GM23338 (cell line): ENCODE data around the gene TSC22D3.

ENCODE experiments used
- CREB1 ChIP-seq: fragments of 250-450 bp; sonication (Bioruptor Pico); IDR thresholded peaks from 2 replicates; pipeline ENCODE4 v1.5.0; 2020; ENCODE audit warnings: low read depth, mild to moderate bottlenecking, moderate library complexity
- CTCF ChIP-seq, 2 experiments: fragments of 200-600 bp in 1 of 2; sonication (generic) in 1 of 2; conservative IDR thresholded peaks; 2 replicates each; pipeline versions ENCODE4 v1.5.1 to v1.6.1; 2016 to 2017; ENCODE audit warnings: antibody characterized with exemption in 2 of 2, low read depth in 2 of 2, mild to moderate bottlenecking in 2 of 2, moderate library complexity in 1 of 2
- EZH2 ChIP-seq: fragments of 200-600 bp; sonication (generic); IDR thresholded peaks from one replicate; pipeline ENCODE4 v1.8.0; 2017; ENCODE audit warnings: antibody characterized with exemption, mild to moderate bottlenecking, low read depth; ENCODE audit not compliant: unreplicated experiment
- EZH2phosphoT487 ChIP-seq: fragments of 200-600 bp; sonication (generic); IDR thresholded peaks from one replicate; pipeline ENCODE4 v1.8.1; 2018; ENCODE audit warnings: antibody characterized with exemption; ENCODE audit not compliant: unreplicated experiment
- JUNB ChIP-seq: IDR thresholded peaks from one replicate; pipeline ENCODE4 v1.6.1; 2016; ENCODE audit warnings: antibody characterized with exemption; ENCODE audit not compliant: unreplicated experiment
- NANOG ChIP-seq: IDR thresholded peaks from 2 replicates; pipeline ENCODE4 v1.6.1; 2016; ENCODE audit warnings: antibody characterized with exemption, borderline replicate concordance
- POLR2AphosphoS5 ChIP-seq: IDR thresholded peaks from 2 replicates; pipeline ENCODE4 v1.6.1; 2016; ENCODE audit warnings: antibody characterized with exemption, low read depth
- REST ChIP-seq: IDR thresholded peaks from one replicate; pipeline ENCODE4 v1.6.1; 2018; ENCODE audit warnings: antibody characterized with exemption; ENCODE audit not compliant: unreplicated experiment
- ZNF114 ChIP-seq: fragments of 250-450 bp; sonication (Bioruptor Pico); IDR thresholded peaks from 2 replicates; pipeline ENCODE4 v1.5.0; 2020; ENCODE audit warnings: mild to moderate bottlenecking, moderate library complexity
- ZNF462 ChIP-seq: fragments of 250-450 bp; sonication (Bioruptor Pico); IDR thresholded peaks from 2 replicates; pipeline ENCODE4 v1.5.0; 2020; ENCODE audit warnings: mild to moderate bottlenecking, moderate library complexity

- no peak for TF ChIP-seq CTCF (conservative IDR thresholded peaks at IDR 0.05; ENCODE audit: low read depth in 2 of 2)
- no peak for TF ChIP-seq EZH2phosphoT487
- TF ChIP-seq POLR2AphosphoS5, result no peak
- no peak for TF ChIP-seq REST
- TF ChIP-seq JUNB, result no peak
- no peak for TF ChIP-seq ZNF114 (CRISPR knock-in tag)
- no peak for TF ChIP-seq CREB1 (CRISPR knock-in tag)
- no peak for TF ChIP-seq EZH2
- no peak for TF ChIP-seq NANOG
- TF ChIP-seq ZNF462 (CRISPR knock-in tag), result no peak
Observed at GRCh38 chrX:107726816-107727534, 48.6 kb downstream of the TSC22D3 start.
